Mesothelial cell of epicardium (in vitro differentiated cells): ENCODE results near the gene PSD2. TPM values are rescaled to one million over a fixed set of nuclear protein-coding genes. Genes with fewer than 3 reads are reported as not detected.
A peak's percentile ranks its signal among the peaks of the same experiment; 100 is the strongest.

ENCODE experiments used
- DNase-seq, 2 experiments: peaks; one replicate each; pipeline ENCODE4 v3.0.0; 2021; ENCODE audit warnings: low spot score in 2 of 2; ENCODE audit not compliant: unreplicated experiment in 2 of 2
- H3K27ac Mint-ChIP-seq: 2 replicates; pipeline ENCODE4 v1.8.0; 2021; ENCODE audit warnings: mixed read lengths
- H3K27me3 Mint-ChIP-seq: 2 replicates; pipeline ENCODE4 v1.8.0; 2021; ENCODE audit warnings: low read depth, mixed read lengths
- H3K36me3 Mint-ChIP-seq: 2 replicates; pipeline ENCODE4 v1.8.0; 2021; ENCODE audit warnings: mixed read lengths
- H3K4me1 Mint-ChIP-seq: 2 replicates; pipeline ENCODE4 v1.8.0; 2021; ENCODE audit warnings: mixed read lengths
- H3K4me3 Mint-ChIP-seq: 2 replicates; pipeline ENCODE4 v1.8.0; 2021; ENCODE audit warnings: mild to moderate bottlenecking, moderate library complexity, mixed read lengths
- H3K9me3 Mint-ChIP-seq: 2 replicates; pipeline ENCODE4 v1.8.0; 2021; ENCODE audit warnings: mixed read lengths
- total RNA-seq: library from RNA; stranded (reverse); gene quantifications from 3 replicates; pipeline ENCODE4 v1.2.1, GENCODE V29; 2021
- TF ChIP-seq, protein P1 (sequence below): fragments of 200-600 bp; sonication (generic); IDR thresholded peaks from one replicate; pipeline ENCODE4 v1.5.0; 2021; ENCODE audit warnings: antibody characterized with exemption; ENCODE audit not compliant: unreplicated experiment

The PSD2 gene
- total RNA-seq, 1 donor from 2014 or later, result 0.78 TPM

DNA sequence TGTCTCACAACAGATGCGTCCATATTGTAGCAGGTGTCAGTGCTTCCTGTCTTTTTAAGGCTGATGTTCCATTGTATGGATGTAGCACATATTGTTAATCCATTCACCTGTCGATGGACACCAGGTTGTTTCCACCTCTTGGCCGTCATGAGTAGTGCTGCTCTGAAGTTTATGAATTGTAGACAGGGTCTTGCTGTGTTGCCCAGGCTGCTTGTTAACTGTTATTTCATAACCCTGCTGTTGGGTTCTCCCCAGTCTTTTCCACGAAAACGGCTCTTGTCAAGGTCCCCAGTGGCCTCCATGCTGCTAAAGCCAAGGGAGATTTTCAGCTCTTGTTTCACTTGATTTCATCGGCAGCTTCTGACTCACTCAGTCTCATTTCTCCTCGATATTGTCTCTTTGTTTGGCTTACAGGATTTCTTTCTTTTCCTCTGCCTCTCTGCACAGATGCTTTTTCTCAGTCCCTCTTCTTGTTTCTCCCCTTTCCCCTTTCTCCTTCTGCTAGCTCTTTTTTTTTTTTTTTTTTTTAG is 12.1 kb upstream of the PSD2 start:
- Mint-ChIP-seq H3K4me3 (no peak overlapping the region), H3K27me3 (peaks cover 44% of the 10 kb centered on the region), H3K9me3 (no peaks in the 10 kb centered on the region), H3K27ac (no peak overlapping the region), H3K36me3 (no peaks in the 10 kb centered on the region), H3K4me1 (peaks cover 2% of the 10 kb centered on the region)
- no peak for DNase-seq
- TF ChIP-seq, protein P1, sequence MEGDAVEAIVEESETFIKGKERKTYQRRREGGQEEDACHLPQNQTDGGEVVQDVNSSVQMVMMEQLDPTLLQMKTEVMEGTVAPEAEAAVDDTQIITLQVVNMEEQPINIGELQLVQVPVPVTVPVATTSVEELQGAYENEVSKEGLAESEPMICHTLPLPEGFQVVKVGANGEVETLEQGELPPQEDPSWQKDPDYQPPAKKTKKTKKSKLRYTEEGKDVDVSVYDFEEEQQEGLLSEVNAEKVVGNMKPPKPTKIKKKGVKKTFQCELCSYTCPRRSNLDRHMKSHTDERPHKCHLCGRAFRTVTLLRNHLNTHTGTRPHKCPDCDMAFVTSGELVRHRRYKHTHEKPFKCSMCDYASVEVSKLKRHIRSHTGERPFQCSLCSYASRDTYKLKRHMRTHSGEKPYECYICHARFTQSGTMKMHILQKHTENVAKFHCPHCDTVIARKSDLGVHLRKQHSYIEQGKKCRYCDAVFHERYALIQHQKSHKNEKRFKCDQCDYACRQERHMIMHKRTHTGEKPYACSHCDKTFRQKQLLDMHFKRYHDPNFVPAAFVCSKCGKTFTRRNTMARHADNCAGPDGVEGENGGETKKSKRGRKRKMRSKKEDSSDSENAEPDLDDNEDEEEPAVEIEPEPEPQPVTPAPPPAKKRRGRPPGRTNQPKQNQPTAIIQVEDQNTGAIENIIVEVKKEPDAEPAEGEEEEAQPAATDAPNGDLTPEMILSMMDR, result no peak

DNA sequence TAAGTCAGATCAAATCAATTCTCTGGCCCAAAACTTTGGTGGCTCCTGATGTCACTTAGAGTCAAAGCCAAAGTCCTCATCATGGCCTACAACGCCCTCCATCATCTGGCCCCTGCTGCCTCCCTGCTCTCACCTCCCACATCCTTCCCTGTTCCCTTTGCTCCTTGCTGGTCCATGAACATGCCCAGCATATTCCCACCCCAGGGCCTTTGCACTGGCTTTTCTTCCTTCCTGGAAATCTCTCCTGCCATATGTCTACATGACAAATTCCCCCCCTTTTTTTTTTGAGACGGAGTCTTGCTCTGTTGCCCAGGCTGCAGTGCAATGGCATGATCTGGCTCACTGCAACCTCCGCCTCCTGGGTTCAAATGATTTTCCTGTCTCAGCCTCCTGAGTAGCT is 11.1 kb upstream of the PSD2 start:
- Mint-ChIP-seq H3K36me3 (no peaks in the 10 kb centered on the region), H3K9me3 (no peaks in the 10 kb centered on the region), H3K4me1 (peaks cover 2% of the 10 kb centered on the region), H3K4me3 (no peak overlapping the region), H3K27me3 (peaks cover 48% of the 10 kb centered on the region), H3K27ac (no peak overlapping the region)
- DNase-seq, result no peak
- TF ChIP-seq, protein P1, result no peak

DNA sequence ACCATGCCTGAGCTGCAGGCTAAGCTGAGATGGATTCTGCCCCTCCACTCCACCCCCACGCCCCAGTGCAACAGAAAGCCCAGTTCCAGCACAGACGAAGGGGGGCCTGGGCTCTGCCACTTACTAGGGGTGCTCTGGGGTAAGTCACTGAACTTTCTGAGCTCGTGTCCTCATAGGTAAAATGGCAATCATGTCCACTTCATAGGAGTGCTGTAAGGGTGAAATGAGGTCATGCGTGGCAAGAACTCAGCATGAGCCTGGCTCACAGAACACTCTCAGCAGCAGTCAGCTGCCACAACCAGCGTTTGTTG is 8.4 kb upstream of the PSD2 start:
- Mint-ChIP-seq H3K4me1 (peaks cover 2% of the 10 kb centered on the region), H3K9me3 (no peaks in the 10 kb centered on the region), H3K36me3 (no peaks in the 10 kb centered on the region), H3K27me3 (peaks cover 59% of the 10 kb centered on the region), H3K4me3 (peak overlapping the region; percentile 89), H3K27ac (no peak overlapping the region)
- TF ChIP-seq, protein P1, result no peak
- DNase-seq, result no peak

DNA sequence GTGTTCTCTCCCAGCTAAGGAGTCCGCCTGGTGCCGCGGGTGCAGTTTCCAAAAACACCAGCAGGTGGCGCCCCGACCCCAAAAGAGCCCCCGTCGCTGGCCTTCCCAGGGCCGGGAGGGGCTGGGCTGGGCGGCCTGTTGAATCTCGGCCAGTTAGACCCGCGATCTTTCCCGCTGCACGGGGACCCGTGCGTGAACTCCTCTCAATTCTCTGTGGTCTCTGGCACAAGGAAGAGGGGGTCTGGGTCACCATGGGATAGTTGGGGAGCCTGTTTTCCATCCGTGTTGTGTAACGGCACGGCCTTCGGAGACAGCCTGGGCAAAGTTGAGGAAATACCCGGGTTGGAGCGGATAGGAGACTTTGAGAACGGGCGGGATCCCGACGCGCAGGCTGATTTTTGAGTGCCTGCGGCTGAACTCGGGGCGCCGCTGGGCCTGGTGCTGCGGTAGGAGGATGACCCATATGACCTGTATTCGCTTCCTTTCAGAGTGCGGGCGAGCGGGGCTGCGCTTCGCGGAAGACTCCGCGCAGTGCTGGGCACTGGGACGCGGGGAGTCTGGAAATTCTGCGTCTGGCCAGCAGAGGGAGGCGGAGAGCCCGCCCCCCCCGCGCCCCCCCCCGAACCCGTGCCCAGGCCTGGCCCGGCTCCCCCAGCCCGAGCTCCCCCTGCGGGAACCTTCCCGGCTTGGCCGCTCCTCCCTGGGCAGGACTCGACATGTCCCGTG is 7.9 kb upstream of the PSD2 start:
- Mint-ChIP-seq H3K4me1 (peaks cover 2% of the 10 kb centered on the region), H3K27ac (no peak overlapping the region), H3K4me3 (peak overlapping the region; percentile 89), H3K27me3 (peaks cover 64% of the 10 kb centered on the region), H3K9me3 (no peaks in the 10 kb centered on the region), H3K36me3 (no peaks in the 10 kb centered on the region)
- DNase-seq, result peak; percentile 83 to 99
- TF ChIP-seq, protein P1, result peak; percentile 99

DNA sequence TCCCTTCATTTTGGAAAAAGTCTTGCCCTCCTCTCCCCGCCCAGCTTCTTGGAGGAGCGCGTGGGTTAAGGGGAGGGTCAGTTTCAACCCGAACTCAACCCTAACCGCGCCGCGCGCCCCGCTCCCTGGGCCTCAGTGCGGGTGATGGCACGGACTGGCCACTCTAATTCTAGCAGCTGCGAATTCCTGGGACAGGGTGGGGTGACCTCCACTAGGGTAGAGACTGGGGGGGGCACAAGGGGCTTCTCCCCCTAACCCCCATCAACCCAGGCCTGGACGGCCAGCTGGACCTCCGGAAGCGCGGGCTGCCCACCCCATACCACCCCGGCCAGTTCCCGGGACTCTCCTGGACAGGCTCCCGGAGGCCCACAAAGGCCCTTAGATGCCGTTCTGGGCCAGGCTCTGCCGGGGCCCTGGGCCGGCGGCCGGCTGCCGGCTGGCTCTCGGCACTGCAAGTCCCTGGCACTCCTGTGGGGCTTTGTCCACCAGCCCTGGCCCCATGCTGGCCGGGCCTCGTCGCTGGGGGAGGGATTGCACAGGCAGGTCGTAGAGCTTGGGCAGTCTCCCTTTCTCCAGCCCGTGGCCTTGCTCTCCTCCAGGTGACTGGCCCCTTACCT is 7.2 kb upstream of the PSD2 start:
- Mint-ChIP-seq H3K27ac (no peak overlapping the region), H3K27me3 (peaks cover 70% of the 10 kb centered on the region), H3K4me1 (peaks cover 2% of the 10 kb centered on the region), H3K4me3 (peak overlapping the region; percentile 59), H3K9me3 (no peaks in the 10 kb centered on the region), H3K36me3 (no peaks in the 10 kb centered on the region)
- peak in 1 of 2 experiments; percentile 45 for DNase-seq
- TF ChIP-seq, protein P1, result no peak
